Nephron (organoid): ENCODE data around the gene MICAL3.
"Not testable (repeated sequence)": the region's sequence is repeated elsewhere in the genome, so short reads cannot be mapped to it uniquely, and the experiment has no call there.

Experiments
- H3K27ac Mint-ChIP-seq, 3 experiments: 2 replicates each; pipeline ENCODE4 v1.8.0; 2020; ENCODE audit warnings: mixed read lengths in 3 of 3, mild to moderate bottlenecking in 2 of 3, moderate library complexity in 1 of 3
- H3K27me3 Mint-ChIP-seq: 2 replicates; pipeline ENCODE4 v1.8.0; 2021; ENCODE audit warnings: low read depth, mild to moderate bottlenecking, moderate library complexity, mixed read lengths
- H3K36me3 Mint-ChIP-seq: 2 replicates; pipeline ENCODE4 v1.8.0; 2020; ENCODE audit warnings: low read depth, mixed read lengths
- H3K4me1 Mint-ChIP-seq: 2 replicates; pipeline ENCODE4 v1.8.0; 2020; ENCODE audit warnings: mixed read lengths
- H3K4me3 Mint-ChIP-seq, 3 experiments: 2 replicates each; pipeline ENCODE4 v1.8.0; 2020; ENCODE audit warnings: mild to moderate bottlenecking in 3 of 3, mixed read lengths in 3 of 3, moderate library complexity in 2 of 3
- H3K9me3 Mint-ChIP-seq: 2 replicates; pipeline ENCODE4 v1.8.0; 2020; ENCODE audit warnings: mixed read lengths
- TF ChIP-seq, protein P1 (sequence below), 3 experiments: fragments of 200-600 bp; sonication (generic); IDR thresholded peaks; one replicate each; pipeline ENCODE4 v1.5.0; 2021; ENCODE audit warnings: antibody characterized with exemption in 3 of 3; ENCODE audit not compliant: unreplicated experiment in 3 of 3

MICAL3 gene

DNA sequence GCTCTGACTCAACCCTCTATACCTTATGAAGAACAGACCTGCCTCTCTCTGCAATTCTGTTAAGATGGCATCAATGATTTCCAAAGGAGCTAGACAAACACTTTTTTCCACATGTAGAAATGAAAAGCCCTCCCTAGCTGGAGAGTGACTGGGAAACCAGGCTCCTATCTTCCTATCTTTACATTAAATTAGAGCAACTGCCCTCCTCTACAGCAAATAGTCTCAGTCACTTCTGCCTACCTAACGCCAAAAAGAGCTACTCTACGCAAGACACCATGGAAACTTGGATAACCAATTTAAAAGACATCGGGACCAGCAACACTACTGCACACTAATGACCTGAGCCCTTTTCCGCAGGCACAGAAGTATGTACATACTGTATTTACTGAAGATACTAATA, 84.8 kb downstream of the MICAL3 start:
- H3K27ac Mint-ChIP-seq: peak overlapping the region in 2 of 3 experiments; percentile 34 to 57
- H3K4me3 Mint-ChIP-seq: no peak overlapping the region
- H3K9me3 Mint-ChIP-seq: peaks cover 3% of the 10 kb centered on the region
- no peaks in the 10 kb centered on the region for H3K27me3 Mint-ChIP-seq
- peaks cover 9% of the 10 kb centered on the region for H3K36me3 Mint-ChIP-seq
- TF ChIP-seq, protein P1, sequence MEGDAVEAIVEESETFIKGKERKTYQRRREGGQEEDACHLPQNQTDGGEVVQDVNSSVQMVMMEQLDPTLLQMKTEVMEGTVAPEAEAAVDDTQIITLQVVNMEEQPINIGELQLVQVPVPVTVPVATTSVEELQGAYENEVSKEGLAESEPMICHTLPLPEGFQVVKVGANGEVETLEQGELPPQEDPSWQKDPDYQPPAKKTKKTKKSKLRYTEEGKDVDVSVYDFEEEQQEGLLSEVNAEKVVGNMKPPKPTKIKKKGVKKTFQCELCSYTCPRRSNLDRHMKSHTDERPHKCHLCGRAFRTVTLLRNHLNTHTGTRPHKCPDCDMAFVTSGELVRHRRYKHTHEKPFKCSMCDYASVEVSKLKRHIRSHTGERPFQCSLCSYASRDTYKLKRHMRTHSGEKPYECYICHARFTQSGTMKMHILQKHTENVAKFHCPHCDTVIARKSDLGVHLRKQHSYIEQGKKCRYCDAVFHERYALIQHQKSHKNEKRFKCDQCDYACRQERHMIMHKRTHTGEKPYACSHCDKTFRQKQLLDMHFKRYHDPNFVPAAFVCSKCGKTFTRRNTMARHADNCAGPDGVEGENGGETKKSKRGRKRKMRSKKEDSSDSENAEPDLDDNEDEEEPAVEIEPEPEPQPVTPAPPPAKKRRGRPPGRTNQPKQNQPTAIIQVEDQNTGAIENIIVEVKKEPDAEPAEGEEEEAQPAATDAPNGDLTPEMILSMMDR (IDR thresholded peaks at IDR 0.05; ENCODE audit: unreplicated experiment in 3 of 3): no peak
- H3K4me1 Mint-ChIP-seq: peaks cover 68% of the 10 kb centered on the region

GRCh38 chr22:17939011-17939410, 85.3 kb downstream of the MICAL3 start:
- H3K9me3 Mint-ChIP-seq: peaks cover 9% of the 10 kb centered on the region
- peaks cover 10% of the 10 kb centered on the region for H3K36me3 Mint-ChIP-seq
- TF ChIP-seq, protein P1 (IDR thresholded peaks at IDR 0.05; ENCODE audit: unreplicated experiment in 3 of 3): no peak
- H3K27me3 Mint-ChIP-seq: no peaks in the 10 kb centered on the region
- no peak overlapping the region for H3K4me3 Mint-ChIP-seq
- H3K27ac Mint-ChIP-seq: peak overlapping the region in 2 of 3 experiments; percentile 32 to 54
- H3K4me1 Mint-ChIP-seq: peaks cover 62% of the 10 kb centered on the region

- Mint-ChIP-seq H3K4me1 (peaks cover 61% of the 10 kb centered on the region), H3K27me3 (no peaks in the 10 kb centered on the region), H3K36me3 (peaks cover 13% of the 10 kb centered on the region), H3K27ac (peak overlapping the region in 2 of 3 experiments; percentile 32 to 54), H3K4me3 (no peak overlapping the region), H3K9me3 (peaks cover 12% of the 10 kb centered on the region)
- TF ChIP-seq, protein P1 (IDR thresholded peaks at IDR 0.05; ENCODE audit: unreplicated experiment in 3 of 3): no peak
Measured at GRCh38 chr22:17938484-17938924, 85.9 kb downstream of the MICAL3 start.

- Mint-ChIP-seq H3K9me3 (peaks cover 17% of the 10 kb centered on the region), H3K4me1 (peaks cover 42% of the 10 kb centered on the region), H3K36me3 (peaks cover 18% of the 10 kb centered on the region), H3K27ac (peak overlapping the region in 1 of 3 experiments; percentile 53)
- not testable (repeated sequence) for H3K27me3 Mint-ChIP-seq, H3K4me3 Mint-ChIP-seq
Measured at GRCh38 chr22:17932457-17932856, 91.9 kb downstream of the MICAL3 start.

DNA sequence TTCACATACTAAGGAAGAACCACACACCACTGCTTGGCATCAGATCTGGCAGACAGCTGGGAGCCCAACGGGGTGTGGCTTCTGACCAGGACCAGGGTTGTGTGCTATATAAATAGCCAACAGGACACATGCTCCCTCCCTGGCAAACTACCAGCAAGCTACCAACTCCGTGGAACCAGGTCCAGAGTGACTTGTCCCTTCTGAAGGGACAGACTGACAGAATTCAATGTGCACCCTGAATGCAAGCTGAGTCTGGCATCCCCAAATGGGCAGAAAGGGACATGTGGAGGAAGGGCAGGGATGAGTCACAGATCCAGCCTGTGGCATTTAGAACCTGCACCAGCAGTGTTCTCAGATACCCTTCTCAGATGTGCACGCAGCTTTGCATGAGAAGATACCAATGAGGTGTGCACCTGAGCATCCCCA, 92.9 kb downstream of the MICAL3 start:
- Mint-ChIP-seq H3K27me3 (no peaks in the 10 kb centered on the region), H3K27ac (peak overlapping the region in 1 of 3 experiments; percentile 53), H3K4me1 (peaks cover 52% of the 10 kb centered on the region), H3K36me3 (peaks cover 15% of the 10 kb centered on the region), H3K9me3 (peaks cover 15% of the 10 kb centered on the region), H3K4me3 (no peak overlapping the region)
- TF ChIP-seq, protein P1 (IDR thresholded peaks at IDR 0.05; ENCODE audit: unreplicated experiment in 3 of 3): no peak

DNA sequence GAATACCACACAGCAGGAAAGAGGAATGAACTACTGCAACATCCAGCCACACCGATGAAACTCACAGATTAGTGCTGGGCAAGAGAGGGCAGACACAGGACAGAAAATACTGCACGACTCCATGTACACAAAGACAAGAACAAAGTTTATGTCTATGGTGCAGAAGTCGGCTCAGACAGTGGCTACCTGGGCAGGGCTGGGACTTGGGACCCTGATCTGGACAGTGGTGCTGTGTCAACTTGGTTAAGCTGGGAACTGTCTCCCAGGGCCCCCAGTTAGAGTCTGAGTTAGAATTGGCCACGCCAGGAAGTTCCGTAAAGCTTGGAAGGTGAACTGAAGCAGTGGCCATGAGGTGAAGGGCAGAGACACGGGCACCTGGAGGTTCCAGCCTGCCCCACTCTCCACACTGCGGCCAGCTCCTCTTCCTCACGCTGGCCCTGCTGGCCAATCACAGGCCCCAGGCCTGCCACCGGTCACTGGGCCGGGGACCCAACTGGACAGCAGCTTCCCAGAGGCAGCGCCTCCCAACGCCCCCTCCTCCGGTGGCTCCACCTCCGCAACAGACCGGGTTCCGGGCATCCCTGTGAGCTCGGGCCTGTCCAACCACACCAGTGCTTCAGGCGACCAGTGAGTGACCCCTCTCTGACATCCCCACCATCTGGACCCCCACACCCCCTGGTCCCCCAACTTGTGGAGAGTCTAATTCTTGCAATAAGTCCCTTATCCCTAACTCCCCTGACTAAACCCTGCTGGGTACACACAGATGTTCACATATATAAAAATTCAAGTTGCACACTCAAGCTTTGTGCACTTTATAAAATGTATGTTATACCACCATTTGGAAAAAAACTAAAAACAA, 93.7 kb downstream of the MICAL3 start:
- Mint-ChIP-seq H3K27ac (peak overlapping the region in 2 of 3 experiments; percentile 40 to 53), H3K9me3 (peaks cover 15% of the 10 kb centered on the region), H3K4me1 (peaks cover 60% of the 10 kb centered on the region), H3K36me3 (peaks cover 15% of the 10 kb centered on the region), H3K27me3 (no peaks in the 10 kb centered on the region), H3K4me3 (no peak overlapping the region)
- TF ChIP-seq, protein P1 (IDR thresholded peaks at IDR 0.05; ENCODE audit: unreplicated experiment in 3 of 3): no peak
